OCI-LY1 (cell line): ENCODE measurements around the gene ANKRD24.

Experiments used
- EZH2 ChIP-seq: fragments of 200-600 bp; sonication (generic), shearing (Covaris generic); IDR thresholded peaks from 2 replicates; pipeline ENCODE4 v1.8.0; 2017; ENCODE audit warnings: borderline replicate concordance, mixed run types, mild to moderate bottlenecking, antibody characterized with exemption, low read length, moderate library complexity, mixed read lengths
- TF ChIP-seq, protein P1 (sequence below): fragments of 200-600 bp; sonication (generic), shearing (Covaris generic); IDR thresholded peaks from 2 replicates; pipeline ENCODE4 v1.5.1; 2017; ENCODE audit warnings: mild to moderate bottlenecking, antibody characterized with exemption, low read length, moderate library complexity, mixed read lengths

GRCh38 chr19:4186087-4186993, 3.9 kb downstream of the ANKRD24 start:
- TF ChIP-seq, protein P1, sequence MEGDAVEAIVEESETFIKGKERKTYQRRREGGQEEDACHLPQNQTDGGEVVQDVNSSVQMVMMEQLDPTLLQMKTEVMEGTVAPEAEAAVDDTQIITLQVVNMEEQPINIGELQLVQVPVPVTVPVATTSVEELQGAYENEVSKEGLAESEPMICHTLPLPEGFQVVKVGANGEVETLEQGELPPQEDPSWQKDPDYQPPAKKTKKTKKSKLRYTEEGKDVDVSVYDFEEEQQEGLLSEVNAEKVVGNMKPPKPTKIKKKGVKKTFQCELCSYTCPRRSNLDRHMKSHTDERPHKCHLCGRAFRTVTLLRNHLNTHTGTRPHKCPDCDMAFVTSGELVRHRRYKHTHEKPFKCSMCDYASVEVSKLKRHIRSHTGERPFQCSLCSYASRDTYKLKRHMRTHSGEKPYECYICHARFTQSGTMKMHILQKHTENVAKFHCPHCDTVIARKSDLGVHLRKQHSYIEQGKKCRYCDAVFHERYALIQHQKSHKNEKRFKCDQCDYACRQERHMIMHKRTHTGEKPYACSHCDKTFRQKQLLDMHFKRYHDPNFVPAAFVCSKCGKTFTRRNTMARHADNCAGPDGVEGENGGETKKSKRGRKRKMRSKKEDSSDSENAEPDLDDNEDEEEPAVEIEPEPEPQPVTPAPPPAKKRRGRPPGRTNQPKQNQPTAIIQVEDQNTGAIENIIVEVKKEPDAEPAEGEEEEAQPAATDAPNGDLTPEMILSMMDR: peak; percentile 82
- no peak for TF ChIP-seq EZH2
